Spleen (tissue), 11 donors: ENCODE data around the gene SPDYA. TPM values are rescaled to one million over a fixed set of nuclear protein-coding genes. Genes with fewer than 3 reads are reported as not detected.
A peak's percentile ranks its signal among the peaks of the same experiment; 100 is the strongest.

Source experiments
- DNase-seq: peaks from one replicate; pipeline ENCODE4 v3.0.0-alpha.2; 2020
- H3K27ac ChIP-seq, 8 donors: fragments of 200-600 bp; sonication (generic) in 7 of 8; 1 replicate in 4 of 8; 2 replicates in 4 of 8; pipeline versions ENCODE4 v1.5.0 to v1.8.0; 2016 to 2021; ENCODE audit warnings: inconsistent platforms in 4 of 8, mild to moderate bottlenecking in 4 of 8, moderate library complexity in 1 of 8
- H3K27me3 ChIP-seq, 7 donors: fragments of 200-600 bp; sonication (generic) in 6 of 7; replicated peaks in 1 of 7; 1 replicate in 4 of 7; 2 replicates in 3 of 7; pipeline versions ENCODE4 v1.5.0 to v1.8.0; 2016 to 2021; ENCODE audit warnings: inconsistent platforms in 3 of 7, mild to moderate bottlenecking in 1 of 7
- H3K36me3 ChIP-seq, 6 donors: fragments of 200-600 bp; sonication (generic) in 5 of 6; 1 replicate in 4 of 6; 2 replicates in 2 of 6; pipeline versions ENCODE4 v1.5.0 to v1.8.0; 2016 to 2021; ENCODE audit warnings: inconsistent platforms in 2 of 6
- H3K4me1 ChIP-seq, 6 donors: fragments of 200-600 bp; sonication (generic) in 5 of 6; 1 replicate in 3 of 6; 2 replicates in 3 of 6; pipeline versions ENCODE4 v1.5.0 to v1.8.0; 2016 to 2021; ENCODE audit warnings: inconsistent platforms in 3 of 6
- H3K4me3 ChIP-seq, 8 donors: fragments of 200-600 bp; sonication (generic) in 7 of 8; 1 replicate in 4 of 8; 2 replicates in 4 of 8; pipeline versions ENCODE4 v1.5.0 to v1.8.0; 2016 to 2021; ENCODE audit warnings: inconsistent platforms in 4 of 8, mild to moderate bottlenecking in 4 of 8, moderate library complexity in 2 of 8
- H3K9me3 ChIP-seq, 8 donors: fragments of 200-600 bp; sonication (generic) in 7 of 8; 1 replicate in 4 of 8; 2 replicates in 4 of 8; pipeline versions ENCODE4 v1.5.0 to v1.8.0; 2016 to 2021; ENCODE audit warnings: inconsistent platforms in 4 of 8
- CTCF ChIP-seq, 11 experiments: fragments of 200-600 bp in 7 of 11; fragments of 450-650 bp in 4 of 11; sonication (generic) in 4 of 11; IDR thresholded peaks in 8 of 11; conservative IDR thresholded peaks in 3 of 11; 1 replicate in 7 of 11; 2 replicates in 4 of 11; pipeline versions ENCODE4 v1.4.0 to v1.8.0; 2016 to 2021; ENCODE audit warnings: antibody characterized with exemption in 11 of 11, inconsistent platforms in 4 of 11, mild to moderate bottlenecking in 1 of 11
- POLR2A ChIP-seq, 3 donors: fragments of 450-650 bp; IDR thresholded peaks; one replicate each; pipeline ENCODE4 v1.5.1; 2017; ENCODE audit warnings: antibody characterized with exemption in 3 of 3, mild to moderate bottlenecking in 1 of 3
- POLR2AphosphoS5 ChIP-seq, 3 donors: sonication (generic); formaldehyde crosslinking; IDR thresholded peaks; one replicate each; pipeline ENCODE4 v1.5.1; 2017; ENCODE audit warnings: antibody characterized with exemption in 3 of 3
- WGBS, 5 donors: extraction: QIAGEN DNeasy Blood & Tissue Kit in 3 of 5; methylation state at CpG; one replicate each; pipeline versions ENCODE4 v1.1.5 to v1.1.7; 2013 to 2018; 5-methylcytosine and 5-hydroxymethylcytosine counted together
- intact Hi-C: fragments of 100-400 bp; cut with DNase I; formaldehyde crosslinking; loops from one replicate; pipeline ENCODE4 v1.15.0; 2023; ENCODE audit warnings: low total_unique reads
- polyA plus RNA-seq, 3 donors: library from polyadenylated mRNA; stranded (reverse); fragments of 200-250 nt; gene quantifications; one replicate each; pipeline ENCODE4 v1.2.1, GENCODE V29; 2013
- total RNA-seq, 7 donors: library from RNA; depleted of rRNA in 3 of 7; stranded (reverse); fragments of >200 nt in 3 of 7; fragmentation: NEBNext Ultra II Directional in 4 of 7; extraction: Animal tissue kit (Norgen Biotek cat#: 25700) in 4 of 7; gene quantifications; one replicate each; pipeline versions ENCODE4 v1.1.0 to v1.2.1, GENCODE V29; 2016 to 2021
- donor health status: healthy with polysubstance abuse.
- donor health status: DM: no; HTN: no; CAD: no; lungs with moderate emphysema.
- donor health status: DM: no; HTN: no; CAD: no.
- donor health status: Bipolar disorder and iron deficiency.
- donor health status: healthy.
- donor health status: DM: no; HTN: no; CAD: no.
- donor health status: DM: yes; HTN: yes; CAD: no.

Gene SPDYA
- total and polyA plus RNA-seq, 10 donors, result 0.06 to 2.8 (median 1.0) TPM

DNA sequence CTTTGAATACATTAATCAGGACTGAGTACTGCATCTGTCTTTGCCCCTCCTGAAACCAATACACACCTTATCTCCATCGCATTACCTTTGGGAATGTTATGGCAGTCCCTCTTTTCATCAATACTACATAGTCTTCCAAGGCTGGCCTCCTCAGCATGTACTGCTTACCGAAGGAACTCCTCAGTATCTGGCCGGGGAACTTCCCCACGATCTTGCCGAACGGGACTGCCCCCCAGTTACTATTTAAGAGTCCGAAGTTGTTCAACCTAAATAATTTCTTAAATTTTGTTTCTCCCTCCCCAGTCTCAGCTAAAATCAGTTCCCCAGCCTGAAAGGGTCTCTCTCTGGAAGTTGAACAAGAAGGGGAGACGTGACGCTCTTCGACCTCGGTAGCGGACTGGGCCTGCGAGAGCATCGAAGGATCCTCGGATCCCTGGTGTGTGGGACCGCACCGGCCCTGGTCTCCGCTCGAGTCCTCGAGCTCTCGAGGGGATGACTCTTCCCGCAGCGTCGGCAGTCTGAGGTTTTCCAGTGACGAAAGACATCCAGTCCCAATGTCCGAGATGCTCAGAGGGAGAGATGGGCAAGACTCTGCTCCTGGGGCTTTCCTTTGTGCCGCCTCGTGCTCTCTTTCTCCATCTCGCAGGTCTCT is 59.0 kb downstream of the SPDYA start:
- Histone ChIP-seq H3K4me1 (peaks cover 23 to 61% (median 50%) of the 10 kb centered on the region in 6 donors), H3K27ac (peak overlapping the region; percentile 82 to 91 (median 88)), H3K36me3 (peaks cover 0 to 13% (median 0%) of the 10 kb centered on the region in 6 donors), H3K9me3 (no peaks in the 10 kb centered on the region), H3K27me3 (no peaks in the 10 kb centered on the region), H3K4me3 (peak overlapping the region; percentile 79 to 97 (median 94))
- WGBS, 5 donors, result 0 to 1% (median 1%) methylated on average over 26 to 29 of the region's 29 CpGs
- no peak for TF ChIP-seq POLR2A (IDR thresholded peaks at IDR 0.05)
- TF ChIP-seq CTCF (IDR thresholded peaks at IDR 0.05 in 8 of 11, conservative IDR thresholded peaks at IDR 0.05 in 3 of 11), result peak in 1 of 11 experiments; percentile 5
- no peak for TF ChIP-seq POLR2AphosphoS5 (IDR thresholded peaks at IDR 0.05)
- DNase-seq, result peak; percentile 84
- intact Hi-C loops, result no loop called here

GRCh38 chr2:28870146-28870891 is 59.7 kb downstream of the SPDYA start, which contains the start of gene TRMT61B:
TRMT61B (minus strand) TSS chr2:28870309; CDS start chr2:28870277, 32 bp downstream.
- Histone ChIP-seq H3K9me3 (no peaks in the 10 kb centered on the region), H3K27ac (peak within 1 kb of the TSS; percentile 82 to 91 (median 88)), H3K36me3 (peaks cover 0 to 6% (median 0%) of the 10 kb centered on the region in 6 donors), H3K4me3 (peak within 1 kb of the TSS; percentile 79 to 97 (median 94)), H3K27me3 (no peaks in the 10 kb centered on the region), H3K4me1 (peaks cover 17 to 54% (median 44%) of the 10 kb centered on the region in 6 donors)
- DNase-seq, result peak; percentile 99
- 0 to 1% (median 0%) methylated on average over 42 to 57 of the region's 57 CpGs for WGBS, 5 donors
- intact Hi-C loops, result no loop called here
- TF ChIP-seq CTCF (IDR thresholded peaks at IDR 0.05 in 8 of 11, conservative IDR thresholded peaks at IDR 0.05 in 3 of 11) (peak in 4 of 11 experiments; percentile 2 to 22 (median 16)), POLR2AphosphoS5 (IDR thresholded peaks at IDR 0.05) (peak; percentile 97 to 99 (median 98)), POLR2A (IDR thresholded peaks at IDR 0.05) (peak; percentile 52 to 88 (median 60))

DNA sequence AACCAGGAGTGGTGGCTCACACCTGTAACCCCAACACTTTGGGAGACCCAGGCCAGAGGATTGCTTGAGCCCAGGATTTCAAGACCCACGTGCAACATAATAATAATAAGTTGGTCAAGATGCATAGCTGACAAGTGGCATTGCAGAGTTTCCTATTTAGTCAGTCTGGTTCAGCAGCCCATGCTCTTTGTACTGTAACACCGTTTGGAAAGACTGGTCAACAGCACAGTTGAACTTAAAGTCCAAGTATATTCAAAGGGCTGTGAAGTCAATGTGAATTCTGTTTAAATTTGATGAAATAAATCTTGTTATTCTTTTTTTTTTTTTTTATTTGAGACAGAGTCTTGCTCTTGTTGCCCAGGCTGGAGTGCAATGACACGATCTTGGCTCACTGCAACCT is 61.0 kb downstream of the SPDYA start:
- no peak for DNase-seq
- no peak for TF ChIP-seq CTCF (IDR thresholded peaks at IDR 0.05 in 8 of 11, conservative IDR thresholded peaks at IDR 0.05 in 3 of 11)
- no peak for TF ChIP-seq POLR2AphosphoS5 (IDR thresholded peaks at IDR 0.05)
- TF ChIP-seq POLR2A (IDR thresholded peaks at IDR 0.05), result no peak
- H3K9me3 ChIP-seq, result no peaks in the 10 kb centered on the region
- H3K36me3 ChIP-seq, result no peaks in the 10 kb centered on the region
- H3K27me3 ChIP-seq, result peaks cover 0 to 12% (median 0%) of the 10 kb centered on the region in 7 donors
- no peak overlapping the region for H3K4me3 ChIP-seq
- H3K27ac ChIP-seq, result no peak overlapping the region
- H3K4me1 ChIP-seq, result peaks cover 17 to 41% (median 37%) of the 10 kb centered on the region in 6 donors
- WGBS, 5 donors, result 79 to 92% (median 88%) methylated on average over 3 of the region's 3 CpGs
- intact Hi-C loops, result no loop called here

DNA sequence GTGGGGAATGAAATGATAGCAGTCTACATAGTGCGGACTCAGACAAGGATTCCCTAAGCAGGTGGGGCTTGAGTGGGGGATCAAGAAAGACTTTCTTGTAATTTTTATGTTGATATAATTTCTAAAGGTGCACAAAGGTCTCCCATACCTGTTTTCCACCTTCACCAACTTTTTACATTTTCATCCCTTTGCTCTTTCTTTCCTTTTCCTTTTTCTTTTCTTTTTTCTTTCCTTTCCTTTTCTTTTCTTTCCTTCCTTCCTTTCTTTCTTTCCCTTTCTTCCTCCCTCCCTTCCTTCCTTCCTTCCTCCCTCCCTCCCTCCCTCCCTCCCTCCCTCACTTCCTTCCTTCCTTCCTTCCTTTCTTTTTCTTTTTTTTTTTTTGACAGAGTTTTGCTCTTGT is 69.6 kb downstream of the SPDYA start:
- no peak overlapping the region for H3K4me3 ChIP-seq
- H3K27ac ChIP-seq, result no peak overlapping the region
- no peak for DNase-seq
- H3K27me3 ChIP-seq, result peaks cover 0 to 14% (median 0%) of the 10 kb centered on the region in 7 donors
- H3K4me1 ChIP-seq, result no peaks in the 10 kb centered on the region
- WGBS, 5 donors, result 90 to 100% (median 92%) methylated on average over 1 of the region's 1 CpG
- no peaks in the 10 kb centered on the region for H3K9me3 ChIP-seq
- TF ChIP-seq POLR2AphosphoS5 (IDR thresholded peaks at IDR 0.05) (no peak), CTCF (IDR thresholded peaks at IDR 0.05 in 8 of 11, conservative IDR thresholded peaks at IDR 0.05 in 3 of 11) (no peak), POLR2A (IDR thresholded peaks at IDR 0.05) (no peak)
- intact Hi-C loops, result no loop called here
- no peaks in the 10 kb centered on the region for H3K36me3 ChIP-seq
